Muscle of leg (tissue), 11 donors: ENCODE results near the gene CAMKMT. TPM values are rescaled to one million over a fixed set of nuclear protein-coding genes. Genes with fewer than 3 reads are reported as not detected.
"Not testable (repeated sequence)": the region's sequence is repeated elsewhere in the genome, so short reads cannot be mapped to it uniquely, and the experiment has no call there.

Experiments
- DNase-seq: peaks from one replicate; pipeline ENCODE4 v3.0.0; 2013
- H3K27ac ChIP-seq: one replicate; pipeline ENCODE4 v1.5.1; 2013; ENCODE audit warnings: mild to moderate bottlenecking, low read length, control low read depth
- H3K27me3 ChIP-seq: one replicate; pipeline ENCODE4 v1.6.1; 2013; ENCODE audit warnings: low read length; ENCODE audit not compliant: control insufficient read depth, insufficient read depth
- H3K36me3 ChIP-seq: one replicate; pipeline ENCODE4 v1.6.1; 2013; ENCODE audit warnings: low read length; ENCODE audit not compliant: control insufficient read depth, insufficient read depth
- H3K4me1 ChIP-seq: one replicate; pipeline ENCODE4 v1.6.1; 2013; ENCODE audit warnings: low read length; ENCODE audit not compliant: control insufficient read depth, insufficient read depth
- H3K4me3 ChIP-seq: one replicate; pipeline ENCODE4 v1.5.1; 2013; ENCODE audit warnings: low read length, control low read depth
- H3K9me3 ChIP-seq: replicated peaks from 2 replicates; pipeline ENCODE4 v1.6.1; 2013; ENCODE audit warnings: low read depth, low read length; ENCODE audit not compliant: control insufficient read depth
- WGBS: methylation state at CpG from one replicate; pipeline ENCODE4 v1.1.5; 2013; ENCODE audit warnings: missing lambda C conversion rate; ENCODE audit not compliant: insufficient coverage; 5-methylcytosine and 5-hydroxymethylcytosine counted together
- polyA plus RNA-seq, 8 donors: library from polyadenylated mRNA; unstranded; fragments of 120-200 nt; gene quantifications; one replicate each; pipeline versions ENCODE4 v1.2.1 to v1.2.3, GENCODE V29; 2013; ENCODE audit warnings: inconsistent platforms in 1 of 8, low replicate concordance in 1 of 8; ENCODE audit not compliant: insufficient read length in 8 of 8, insufficient read depth in 1 of 8
- total RNA-seq: library from RNA; stranded (reverse); fragments of 120-200 nt; gene quantifications from one replicate; pipeline ENCODE4 v1.2.4, GENCODE V29; 2013

The CAMKMT gene
- total and polyA plus RNA-seq, 9 donors, result 3.8 to 6.1 (median 4.6) TPM

DNA sequence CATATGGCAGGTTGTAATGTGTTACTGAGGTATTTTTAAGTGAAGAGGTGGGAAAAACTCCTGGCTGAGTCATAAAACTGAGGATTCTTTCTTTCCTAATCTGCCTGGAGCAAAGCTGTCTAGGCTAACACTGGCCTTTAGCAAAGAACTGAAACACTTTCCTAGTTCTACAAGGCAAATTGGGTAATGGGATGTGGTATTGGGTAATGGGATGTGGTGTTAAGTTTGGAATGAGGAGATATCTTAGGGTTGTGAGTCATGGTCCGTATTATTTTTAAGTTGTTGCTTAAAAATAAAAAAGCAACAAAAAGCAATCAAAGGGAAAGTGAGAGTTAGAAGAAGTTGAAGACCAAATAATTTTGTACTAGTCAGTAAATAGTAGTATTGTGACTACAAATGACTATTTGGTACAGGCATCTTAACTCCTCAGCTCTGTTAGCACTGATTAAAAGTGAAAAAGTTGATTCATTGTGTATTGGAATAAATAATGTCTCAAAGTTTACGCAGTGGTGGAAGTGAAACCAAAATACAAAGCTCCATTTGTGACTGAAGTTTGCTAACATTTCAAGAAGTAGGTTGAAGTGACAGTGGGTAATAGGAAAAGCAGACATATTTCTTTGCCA, 216.8 kb downstream of the CAMKMT start:
- DNase-seq, result peak; percentile 15

DNA sequence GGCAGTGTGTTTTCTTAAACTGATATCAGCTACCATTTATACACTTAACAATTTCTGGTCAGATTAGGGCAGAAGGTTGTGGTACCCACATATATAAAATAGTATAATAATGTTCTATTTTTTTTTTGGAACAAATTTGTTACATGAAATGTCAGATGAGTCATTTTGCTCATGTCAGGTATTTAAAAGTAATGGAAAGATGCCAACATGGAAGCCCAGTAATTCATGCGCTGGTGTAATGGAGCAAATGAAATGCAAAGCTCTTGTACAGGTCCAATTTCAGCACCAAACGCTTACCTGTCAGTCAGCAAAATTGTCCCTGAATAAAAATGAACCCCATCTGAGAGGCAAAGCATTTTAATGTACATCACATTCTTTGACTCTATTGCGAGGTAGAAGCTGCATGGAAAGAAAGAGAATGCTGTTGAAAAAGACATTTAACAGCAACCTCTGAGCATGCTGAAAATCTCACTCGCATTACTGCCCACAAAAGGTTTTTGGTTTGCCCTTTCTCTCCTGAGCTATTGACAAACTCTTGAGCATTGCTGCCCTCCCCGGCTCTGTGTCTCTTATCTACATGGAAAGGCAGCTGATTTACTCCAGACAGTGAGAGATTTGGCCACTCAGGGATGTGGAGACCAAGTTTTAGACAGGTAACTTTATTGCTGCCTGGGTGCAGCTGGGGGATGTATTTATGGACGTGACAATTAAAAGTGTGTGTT, 217.5 kb downstream of the CAMKMT start:
- WGBS, result 50% methylated on average over 2 of the region's 6 CpGs
- no peaks in the 10 kb centered on the region for H3K36me3 ChIP-seq
- H3K27ac ChIP-seq, result no peak overlapping the region
- no peak overlapping the region for H3K4me3 ChIP-seq
- no peak for DNase-seq
- no peaks in the 10 kb centered on the region for H3K4me1 ChIP-seq
- H3K27me3 ChIP-seq, result no peaks in the 10 kb centered on the region
- H3K9me3 ChIP-seq, result no peaks in the 10 kb centered on the region

More for the DNA sequence above, 216.8 kb downstream of the CAMKMT start:
- Histone ChIP-seq H3K4me3 (no peak overlapping the region), H3K36me3 (no peaks in the 10 kb centered on the region), H3K27ac (no peak overlapping the region), H3K9me3 (no peaks in the 10 kb centered on the region), H3K27me3 (no peaks in the 10 kb centered on the region), H3K4me1 (no peaks in the 10 kb centered on the region)
- WGBS, result 71% methylated on average over 2 of the region's 2 CpGs

DNA sequence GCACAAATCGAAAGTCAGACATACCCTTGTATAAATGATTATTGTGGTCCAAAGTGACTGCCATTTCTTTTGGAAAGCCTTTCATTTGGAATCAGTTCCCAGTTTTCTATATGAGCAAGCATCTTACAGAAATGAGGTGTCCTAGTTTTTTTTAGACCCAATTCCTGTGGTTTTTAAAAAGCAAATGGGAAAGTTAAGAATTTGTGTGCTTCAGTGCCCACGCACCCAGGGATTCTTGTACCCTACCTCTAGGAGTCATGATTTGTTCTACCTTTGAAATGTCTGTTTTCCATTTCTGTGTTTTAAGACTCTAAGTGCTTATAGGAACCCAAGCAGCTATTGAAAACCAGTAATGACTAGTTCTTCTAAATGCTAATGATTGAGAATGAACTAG, 218.1 kb downstream of the CAMKMT start:
- Histone ChIP-seq H3K36me3 (no peaks in the 10 kb centered on the region), H3K4me3 (no peak overlapping the region), H3K27me3 (no peaks in the 10 kb centered on the region), H3K27ac (no peak overlapping the region), H3K9me3 (no peaks in the 10 kb centered on the region), H3K4me1 (no peaks in the 10 kb centered on the region)
- no peak for DNase-seq
- no CpG with 5 or more reads among the region's 2 CpGs for WGBS

DNA sequence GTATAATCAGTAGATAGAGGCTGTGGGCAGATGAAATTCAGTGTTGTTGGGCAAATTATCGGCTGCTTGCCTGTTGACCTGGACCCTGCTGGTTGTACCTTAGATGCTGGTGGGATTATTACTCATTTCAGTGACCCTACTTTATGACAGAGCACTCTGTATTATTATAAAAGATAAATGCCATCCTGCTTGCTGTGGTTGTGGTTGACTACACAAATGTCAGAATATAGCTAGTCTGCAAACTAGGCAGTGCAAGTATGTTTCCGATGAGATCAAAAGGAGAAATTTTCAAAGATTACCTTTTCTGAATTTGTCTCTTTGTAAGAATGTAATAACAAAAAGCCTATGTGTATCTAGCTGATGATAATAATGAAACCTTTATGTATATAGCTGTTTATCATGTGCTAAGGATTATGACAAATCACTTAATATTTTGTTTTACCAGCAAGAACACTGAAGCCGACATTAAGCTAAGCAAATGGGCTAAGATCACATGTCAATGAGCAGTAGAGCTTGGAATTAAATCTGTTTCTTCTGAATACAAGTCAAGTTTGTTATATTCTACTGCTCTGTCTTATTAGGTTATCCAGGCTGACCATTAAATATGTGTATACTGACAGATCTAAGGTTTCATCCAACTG, 219.2 kb downstream of the CAMKMT start:
- Histone ChIP-seq H3K27ac (no peak overlapping the region), H3K4me3 (no peak overlapping the region), H3K4me1 (no peaks in the 10 kb centered on the region), H3K36me3 (no peaks in the 10 kb centered on the region), H3K9me3 (no peaks in the 10 kb centered on the region), H3K27me3 (no peaks in the 10 kb centered on the region)
- DNase-seq, result no peak
- no CpG with 5 or more reads among the region's 3 CpGs for WGBS

DNA sequence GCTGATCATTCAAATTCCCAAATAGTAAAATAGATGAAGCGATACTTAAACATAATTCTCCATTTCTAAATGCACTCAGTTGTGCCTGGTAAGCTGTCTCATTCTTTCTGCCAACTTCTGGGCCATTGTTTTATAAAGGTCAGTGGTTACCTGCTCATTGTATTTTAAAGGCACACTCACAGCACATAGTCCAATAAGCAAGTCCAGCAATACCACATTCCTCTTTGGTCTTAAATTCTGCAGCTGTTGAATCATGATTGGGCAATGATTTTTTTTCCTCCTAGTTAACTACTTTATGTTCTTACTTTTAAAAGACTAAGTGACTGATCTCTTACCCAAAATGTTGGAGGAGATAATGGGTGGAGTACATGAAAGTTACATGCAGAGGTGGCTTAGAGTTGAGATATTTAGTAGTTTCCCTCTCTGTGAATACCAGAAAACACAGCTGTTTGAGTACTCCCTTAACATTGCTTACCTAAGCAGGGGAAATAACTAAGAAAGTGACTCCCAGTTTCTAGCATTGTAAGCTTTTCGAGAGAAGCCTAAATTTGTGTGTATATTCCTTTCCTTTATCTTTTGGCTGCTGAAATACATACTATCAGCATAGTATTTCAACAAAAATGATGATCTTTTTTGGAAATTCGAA, 220.7 kb downstream of the CAMKMT start:
- H3K27ac ChIP-seq, result no peak overlapping the region
- DNase-seq, result no peak
- no peaks in the 10 kb centered on the region for H3K4me1 ChIP-seq
- no CpG with 5 or more reads among the region's 3 CpGs for WGBS
- no peaks in the 10 kb centered on the region for H3K36me3 ChIP-seq
- no peaks in the 10 kb centered on the region for H3K27me3 ChIP-seq
- H3K4me3 ChIP-seq, result no peak overlapping the region
- H3K9me3 ChIP-seq, result no peaks in the 10 kb centered on the region

- not testable (repeated sequence) for H3K4me1 ChIP-seq, DNase-seq, H3K27me3 ChIP-seq, H3K27ac ChIP-seq, H3K9me3 ChIP-seq, H3K36me3 ChIP-seq, H3K4me3 ChIP-seq
- WGBS, result no CpG with 5 or more reads among the region's 2 CpGs
Observed at GRCh38 chr2:44595615-44596014, 233.9 kb downstream of the CAMKMT start.

GRCh38 chr2:44596537-44597320, 235.0 kb downstream of the CAMKMT start:
- H3K4me3 ChIP-seq, result no peak overlapping the region
- no peak overlapping the region for H3K27ac ChIP-seq
- no peaks in the 10 kb centered on the region for H3K9me3 ChIP-seq
- H3K36me3 ChIP-seq, result no peaks in the 10 kb centered on the region
- H3K27me3 ChIP-seq, result no peaks in the 10 kb centered on the region
- no peaks in the 10 kb centered on the region for H3K4me1 ChIP-seq
- no CpG with 5 or more reads among the region's 5 CpGs for WGBS
- DNase-seq, result no peak

- Histone ChIP-seq H3K27ac (no peak overlapping the region), H3K27me3 (no peaks in the 10 kb centered on the region), H3K4me3 (no peak overlapping the region), H3K9me3 (no peaks in the 10 kb centered on the region), H3K4me1 (no peaks in the 10 kb centered on the region), H3K36me3 (no peaks in the 10 kb centered on the region)
- no peak for DNase-seq
- no CpG with 5 or more reads among the region's 5 CpGs for WGBS
Observed at GRCh38 chr2:44598330-44599119, 236.8 kb downstream of the CAMKMT start.

DNA sequence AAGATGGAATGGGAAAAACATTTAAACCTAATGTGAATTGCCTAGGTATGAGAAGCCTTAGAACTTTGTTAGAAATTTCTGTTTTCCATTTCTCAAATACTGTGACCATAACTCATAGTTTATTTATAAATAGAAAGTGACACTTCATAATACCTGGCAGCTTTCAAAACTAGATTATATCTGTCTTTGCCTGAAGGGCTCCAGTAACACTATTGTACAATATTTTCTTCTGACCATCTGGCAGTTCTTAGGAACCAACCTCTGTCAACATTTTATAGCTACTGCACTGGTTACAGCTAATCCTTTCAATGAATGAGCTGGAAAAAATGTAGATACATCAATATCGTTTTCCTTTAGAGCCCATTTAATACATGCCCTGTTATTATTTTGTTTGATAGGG, 237.4 kb downstream of the CAMKMT start:
- Histone ChIP-seq H3K4me3 (no peak overlapping the region), H3K27ac (no peak overlapping the region), H3K36me3 (no peaks in the 10 kb centered on the region), H3K27me3 (no peaks in the 10 kb centered on the region), H3K9me3 (no peaks in the 10 kb centered on the region), H3K4me1 (no peaks in the 10 kb centered on the region)
- no CpG with 5 or more reads among the region's 1 CpG for WGBS
- no peak for DNase-seq
